ENCODE results near the gene FLT3LG.

Gene FLT3LG

DNA sequence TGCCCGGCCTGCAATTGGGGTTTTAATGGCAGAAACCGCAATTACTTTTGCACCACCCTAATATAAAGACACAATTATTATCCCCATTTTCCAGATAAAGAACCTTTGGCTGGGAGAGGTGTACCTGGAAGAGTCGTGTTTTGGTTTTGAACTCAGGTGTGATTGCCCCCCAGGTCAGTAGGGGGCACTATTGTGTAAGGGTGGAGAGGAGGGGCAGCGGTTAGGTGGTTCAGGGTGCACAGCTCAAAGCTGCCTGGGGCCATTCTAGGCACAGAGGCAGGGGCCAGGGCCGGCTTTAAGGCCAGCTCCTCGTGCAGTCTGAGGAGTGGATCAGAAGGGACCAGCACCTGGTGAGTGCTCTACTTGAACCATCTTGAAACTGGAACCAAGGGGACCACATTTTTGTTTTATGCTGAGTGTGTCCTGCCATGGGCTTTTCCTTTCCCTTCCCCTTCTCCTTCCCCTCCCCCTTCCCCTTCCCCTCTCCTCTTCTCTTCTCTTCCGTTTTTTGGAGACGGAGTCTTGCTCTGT, 32.6 kb downstream of the FLT3LG start:
- no peak for TF ChIP-seq REST (IDR thresholded peaks at IDR 0.05; ENCODE audit: insufficient read depth in 1 of 2, low read depth in 2 of 2, low read length in 2 of 2)
- TF ChIP-seq POLR2AphosphoS5 (IDR thresholded peaks at IDR 0.05; ENCODE audit: low read depth, low read length) = no peak
- TF ChIP-seq TAF1 (IDR thresholded peaks at IDR 0.05; ENCODE audit: borderline replicate concordance, insufficient read depth, low read length) = no peak
- TF ChIP-seq SIN3A (IDR thresholded peaks at IDR 0.05; ENCODE audit: borderline replicate concordance, insufficient read depth, low read length) = no peak
- TF ChIP-seq FOXP2 (optimal IDR thresholded peaks at IDR 0.05; ENCODE audit: borderline replicate concordance, extremely low read depth, extremely low read length, insufficient read depth) = no peak

- TF ChIP-seq REST (IDR thresholded peaks at IDR 0.05; ENCODE audit: insufficient read depth in 1 of 2, low read depth in 2 of 2, low read length in 2 of 2) (no peak), FOXP2 (optimal IDR thresholded peaks at IDR 0.05; ENCODE audit: borderline replicate concordance, extremely low read depth, extremely low read length, insufficient read depth) (no peak), TAF1 (IDR thresholded peaks at IDR 0.05; ENCODE audit: borderline replicate concordance, insufficient read depth, low read length) (no peak), SIN3A (IDR thresholded peaks at IDR 0.05; ENCODE audit: borderline replicate concordance, insufficient read depth, low read length) (no peak), POLR2AphosphoS5 (IDR thresholded peaks at IDR 0.05; ENCODE audit: low read depth, low read length) (no peak)
These were observed 33.9 kb downstream of the FLT3LG start for GRCh38 chr19:49507803-49508494.

DNA sequence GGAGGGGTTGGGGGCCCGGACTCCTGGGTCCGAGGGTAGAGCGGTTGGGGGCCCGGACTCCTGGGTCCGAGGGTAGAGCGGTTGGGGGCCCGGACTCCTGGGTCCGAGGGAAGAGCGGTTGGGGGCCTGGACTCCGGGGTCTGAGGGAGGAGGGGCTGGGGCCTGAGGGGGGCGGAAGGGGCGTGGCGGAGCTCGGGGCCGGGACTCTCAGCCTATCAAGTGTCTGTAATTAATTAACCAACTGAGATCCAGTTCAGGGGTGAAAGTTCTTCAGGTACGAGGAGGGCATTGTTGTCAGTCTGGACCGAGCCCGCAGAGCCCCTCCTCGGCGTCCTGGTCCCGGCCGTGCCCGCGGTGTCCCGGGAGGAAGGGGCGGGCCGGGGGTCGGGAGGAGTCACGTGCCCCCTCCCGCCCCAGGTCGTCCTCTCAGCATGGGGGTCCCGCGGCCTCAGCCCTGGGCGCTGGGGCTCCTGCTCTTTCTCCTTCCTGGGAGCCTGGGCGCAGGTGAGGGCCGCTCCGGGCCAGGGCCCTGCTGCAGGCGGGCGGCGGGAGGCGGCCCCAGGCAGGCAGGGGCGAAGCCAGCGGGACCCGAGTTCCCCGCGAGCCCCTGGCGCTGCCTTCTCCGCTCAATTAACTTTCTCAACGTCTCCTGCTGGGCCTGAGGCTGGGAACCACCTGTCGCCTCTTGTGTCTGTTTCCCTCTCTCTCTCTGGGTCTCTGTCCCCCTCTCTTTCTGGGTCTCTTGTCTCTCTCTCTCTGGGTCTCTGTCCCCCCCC, 39.1 kb downstream of the FLT3LG start:
- TF ChIP-seq SIN3A (IDR thresholded peaks at IDR 0.05; ENCODE audit: borderline replicate concordance, insufficient read depth, low read length) = no peak

DNA sequence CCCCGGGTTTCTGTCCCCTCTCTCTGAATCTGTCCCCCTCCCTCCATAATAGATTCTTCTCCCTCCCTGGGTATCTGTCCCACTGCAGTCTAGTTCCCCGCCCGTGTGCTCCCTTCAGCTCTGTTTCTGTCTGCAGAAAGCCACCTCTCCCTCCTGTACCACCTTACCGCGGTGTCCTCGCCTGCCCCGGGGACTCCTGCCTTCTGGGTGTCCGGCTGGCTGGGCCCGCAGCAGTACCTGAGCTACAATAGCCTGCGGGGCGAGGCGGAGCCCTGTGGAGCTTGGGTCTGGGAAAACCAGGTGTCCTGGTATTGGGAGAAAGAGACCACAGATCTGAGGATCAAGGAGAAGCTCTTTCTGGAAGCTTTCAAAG, 39.7 kb downstream of the FLT3LG start:
- no peak for TF ChIP-seq TAF1 (IDR thresholded peaks at IDR 0.05; ENCODE audit: borderline replicate concordance, insufficient read depth, low read length)
- TF ChIP-seq POLR2AphosphoS5 (IDR thresholded peaks at IDR 0.05; ENCODE audit: low read depth, low read length) = no peak
- TF ChIP-seq REST (IDR thresholded peaks at IDR 0.05; ENCODE audit: insufficient read depth in 1 of 2, low read depth in 2 of 2, low read length in 2 of 2) = no peak
- TF ChIP-seq FOXP2 (optimal IDR thresholded peaks at IDR 0.05; ENCODE audit: borderline replicate concordance, extremely low read depth, extremely low read length, insufficient read depth) = no peak
- no peak for TF ChIP-seq SIN3A (IDR thresholded peaks at IDR 0.05; ENCODE audit: borderline replicate concordance, insufficient read depth, low read length)

GRCh38 chr19:49514151-49514550, 40.1 kb downstream of the FLT3LG start:
- TF ChIP-seq TAF1 (IDR thresholded peaks at IDR 0.05; ENCODE audit: borderline replicate concordance, insufficient read depth, low read length) (no peak), REST (IDR thresholded peaks at IDR 0.05; ENCODE audit: insufficient read depth in 1 of 2, low read depth in 2 of 2, low read length in 2 of 2) (no peak), FOXP2 (optimal IDR thresholded peaks at IDR 0.05; ENCODE audit: borderline replicate concordance, extremely low read depth, extremely low read length, insufficient read depth) (no peak), POLR2AphosphoS5 (IDR thresholded peaks at IDR 0.05; ENCODE audit: low read depth, low read length) (no peak), SIN3A (IDR thresholded peaks at IDR 0.05; ENCODE audit: borderline replicate concordance, insufficient read depth, low read length) (no peak)
